Body of pancreas (tissue), 4 donors: ENCODE results near the gene CNOT1.

Source experiments
- POLR2A ChIP-seq, 3 donors: fragments of 450-650 bp; IDR thresholded peaks; one replicate each; pipeline ENCODE4 v1.6.1; 2016; ENCODE audit warnings: antibody characterized with exemption in 3 of 3, mild to moderate bottlenecking in 2 of 3
- TF ChIP-seq, protein P1 (sequence below), 7 experiments: fragments of 450-650 bp in 4 of 7; fragments of 200-600 bp in 3 of 7; sonication (generic) in 3 of 7; IDR thresholded peaks; one replicate each; pipeline ENCODE4 v1.5.1; 2016 to 2019; ENCODE audit warnings: antibody characterized with exemption in 7 of 7

GRCh38 chr16:58530179-58530578 lies 99.4 kb downstream of the CNOT1 start:
- TF ChIP-seq, protein P1, sequence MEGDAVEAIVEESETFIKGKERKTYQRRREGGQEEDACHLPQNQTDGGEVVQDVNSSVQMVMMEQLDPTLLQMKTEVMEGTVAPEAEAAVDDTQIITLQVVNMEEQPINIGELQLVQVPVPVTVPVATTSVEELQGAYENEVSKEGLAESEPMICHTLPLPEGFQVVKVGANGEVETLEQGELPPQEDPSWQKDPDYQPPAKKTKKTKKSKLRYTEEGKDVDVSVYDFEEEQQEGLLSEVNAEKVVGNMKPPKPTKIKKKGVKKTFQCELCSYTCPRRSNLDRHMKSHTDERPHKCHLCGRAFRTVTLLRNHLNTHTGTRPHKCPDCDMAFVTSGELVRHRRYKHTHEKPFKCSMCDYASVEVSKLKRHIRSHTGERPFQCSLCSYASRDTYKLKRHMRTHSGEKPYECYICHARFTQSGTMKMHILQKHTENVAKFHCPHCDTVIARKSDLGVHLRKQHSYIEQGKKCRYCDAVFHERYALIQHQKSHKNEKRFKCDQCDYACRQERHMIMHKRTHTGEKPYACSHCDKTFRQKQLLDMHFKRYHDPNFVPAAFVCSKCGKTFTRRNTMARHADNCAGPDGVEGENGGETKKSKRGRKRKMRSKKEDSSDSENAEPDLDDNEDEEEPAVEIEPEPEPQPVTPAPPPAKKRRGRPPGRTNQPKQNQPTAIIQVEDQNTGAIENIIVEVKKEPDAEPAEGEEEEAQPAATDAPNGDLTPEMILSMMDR (IDR thresholded peaks at IDR 0.05): no peak
- TF ChIP-seq POLR2A (IDR thresholded peaks at IDR 0.05): no peak
